ENCODE measurements around the gene ADAMTS16. TPM values are rescaled to one million over a fixed set of nuclear protein-coding genes. Genes with fewer than 3 reads are reported as not detected.

ADAMTS16 gene, protein sequence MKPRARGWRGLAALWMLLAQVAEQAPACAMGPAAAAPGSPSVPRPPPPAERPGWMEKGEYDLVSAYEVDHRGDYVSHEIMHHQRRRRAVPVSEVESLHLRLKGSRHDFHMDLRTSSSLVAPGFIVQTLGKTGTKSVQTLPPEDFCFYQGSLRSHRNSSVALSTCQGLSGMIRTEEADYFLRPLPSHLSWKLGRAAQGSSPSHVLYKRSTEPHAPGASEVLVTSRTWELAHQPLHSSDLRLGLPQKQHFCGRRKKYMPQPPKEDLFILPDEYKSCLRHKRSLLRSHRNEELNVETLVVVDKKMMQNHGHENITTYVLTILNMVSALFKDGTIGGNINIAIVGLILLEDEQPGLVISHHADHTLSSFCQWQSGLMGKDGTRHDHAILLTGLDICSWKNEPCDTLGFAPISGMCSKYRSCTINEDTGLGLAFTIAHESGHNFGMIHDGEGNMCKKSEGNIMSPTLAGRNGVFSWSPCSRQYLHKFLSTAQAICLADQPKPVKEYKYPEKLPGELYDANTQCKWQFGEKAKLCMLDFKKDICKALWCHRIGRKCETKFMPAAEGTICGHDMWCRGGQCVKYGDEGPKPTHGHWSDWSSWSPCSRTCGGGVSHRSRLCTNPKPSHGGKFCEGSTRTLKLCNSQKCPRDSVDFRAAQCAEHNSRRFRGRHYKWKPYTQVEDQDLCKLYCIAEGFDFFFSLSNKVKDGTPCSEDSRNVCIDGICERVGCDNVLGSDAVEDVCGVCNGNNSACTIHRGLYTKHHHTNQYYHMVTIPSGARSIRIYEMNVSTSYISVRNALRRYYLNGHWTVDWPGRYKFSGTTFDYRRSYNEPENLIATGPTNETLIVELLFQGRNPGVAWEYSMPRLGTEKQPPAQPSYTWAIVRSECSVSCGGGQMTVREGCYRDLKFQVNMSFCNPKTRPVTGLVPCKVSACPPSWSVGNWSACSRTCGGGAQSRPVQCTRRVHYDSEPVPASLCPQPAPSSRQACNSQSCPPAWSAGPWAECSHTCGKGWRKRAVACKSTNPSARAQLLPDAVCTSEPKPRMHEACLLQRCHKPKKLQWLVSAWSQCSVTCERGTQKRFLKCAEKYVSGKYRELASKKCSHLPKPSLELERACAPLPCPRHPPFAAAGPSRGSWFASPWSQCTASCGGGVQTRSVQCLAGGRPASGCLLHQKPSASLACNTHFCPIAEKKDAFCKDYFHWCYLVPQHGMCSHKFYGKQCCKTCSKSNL
- total RNA-seq: not detected in 2 replicates

DNA sequence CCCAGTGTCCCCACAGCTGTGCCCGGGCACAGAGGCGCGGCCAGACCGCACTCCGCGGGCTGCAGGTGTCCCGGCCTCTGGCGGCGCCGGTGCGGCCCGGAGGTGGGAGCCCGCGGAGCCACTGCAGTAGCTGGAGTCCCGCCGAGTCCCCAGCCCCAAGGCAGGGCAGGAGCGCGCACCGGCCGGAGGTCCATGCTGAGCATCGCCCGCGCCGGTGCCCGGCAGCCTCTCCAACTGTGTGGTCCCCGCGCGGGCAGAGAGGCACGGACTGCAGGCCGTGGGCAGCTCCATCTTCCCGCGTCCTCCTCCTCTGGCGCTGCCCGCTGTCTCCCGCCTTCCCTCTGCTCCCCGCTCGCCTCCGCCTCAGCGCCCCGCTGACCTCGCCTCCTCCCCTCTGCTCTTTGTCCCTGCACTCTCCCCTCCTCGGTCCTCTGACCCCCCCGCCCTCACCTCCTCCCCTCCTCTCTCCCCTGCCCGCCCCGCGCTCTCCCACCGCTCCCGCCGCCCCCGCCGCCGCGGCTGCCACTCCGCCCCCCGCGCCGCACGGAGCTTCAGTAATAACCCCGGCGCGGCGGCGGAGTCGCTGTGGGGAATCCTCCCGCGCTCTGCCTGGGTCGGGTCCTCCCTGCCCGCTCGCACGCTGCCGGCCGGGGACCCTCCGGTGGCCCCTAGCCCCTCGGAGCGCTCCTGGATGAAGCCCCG lies at the start of gene ADAMTS16:
Gene ADAMTS16, plus strand, starts transcription at position 554 of the 702 bp plus-strand sequence. Its CDS starts 138 bp downstream, at position 692.

